GM19240 (cell line): ENCODE measurements around the gene DHRS3.

ENCODE experiments used
- DNase-seq: peaks from one replicate; pipeline ENCODE4 v3.0.0; 2011; ENCODE audit warnings: low spot score; ENCODE audit not compliant: insufficient read length

Gene DHRS3

GRCh38 chr1:12599657-12600056, 18.4 kb downstream of the DHRS3 start:
- DNase-seq = no peak

- no peak for DNase-seq
Observed at GRCh38 chr1:12598974-12599373, 19.0 kb downstream of the DHRS3 start.

GRCh38 chr1:12597792-12598191, 20.2 kb downstream of the DHRS3 start:
- DNase-seq = no peak

DNA sequence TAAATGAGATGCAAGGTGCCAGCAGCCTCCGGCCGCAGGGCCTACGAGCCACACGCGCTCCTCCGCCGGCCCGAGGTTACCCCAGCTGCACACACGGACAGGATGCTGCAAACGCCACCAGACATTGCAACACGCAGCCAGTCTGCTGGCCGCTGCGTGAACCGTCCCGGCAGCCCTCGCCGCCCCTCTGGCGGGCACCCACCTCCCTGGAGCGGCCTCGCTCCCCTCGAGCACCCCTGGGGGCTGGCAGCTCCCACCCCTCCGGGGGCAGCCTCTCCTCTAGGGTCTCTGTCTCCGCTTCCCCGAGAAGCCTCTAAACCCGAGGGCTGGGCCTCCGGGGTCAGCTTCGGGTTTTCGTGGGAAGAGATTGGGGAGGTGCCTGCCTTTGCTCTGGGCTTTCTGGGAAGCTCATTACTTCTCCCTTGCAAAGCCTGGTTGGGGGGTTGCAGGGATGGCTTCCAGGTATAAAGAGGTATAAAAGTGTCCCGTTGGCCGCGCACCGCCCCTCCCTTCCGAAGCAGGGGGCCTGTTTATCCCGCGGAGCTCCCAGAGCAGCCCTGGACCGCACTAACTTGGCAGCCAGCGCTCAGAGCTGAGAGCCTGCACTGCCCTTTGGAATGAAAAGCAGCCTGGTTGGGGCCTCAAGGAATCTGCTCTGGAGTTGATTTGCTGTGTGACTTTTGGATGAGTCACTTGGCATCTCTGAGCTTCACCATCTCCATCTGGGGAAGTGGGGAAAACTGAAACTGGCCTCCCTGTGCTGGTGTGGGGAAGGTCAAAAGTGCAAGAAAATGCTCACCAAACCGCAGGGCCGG, 21.8 kb downstream of the DHRS3 start:
- DNase-seq = no peak

DNA sequence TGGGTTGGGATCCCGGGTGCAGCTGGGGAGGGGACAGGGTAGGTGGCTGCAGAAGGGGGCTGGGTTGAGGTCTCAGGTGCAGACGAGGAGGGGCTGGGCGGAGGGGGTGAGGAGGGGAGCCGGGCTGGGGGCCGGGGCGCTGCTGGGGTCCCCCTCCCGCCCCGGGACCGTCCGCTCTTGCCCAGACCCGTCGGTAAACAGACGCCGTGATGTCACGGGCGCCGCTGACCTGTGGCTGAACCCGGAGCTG, 22.3 kb downstream of the DHRS3 start:
- DNase-seq = no peak

DNA sequence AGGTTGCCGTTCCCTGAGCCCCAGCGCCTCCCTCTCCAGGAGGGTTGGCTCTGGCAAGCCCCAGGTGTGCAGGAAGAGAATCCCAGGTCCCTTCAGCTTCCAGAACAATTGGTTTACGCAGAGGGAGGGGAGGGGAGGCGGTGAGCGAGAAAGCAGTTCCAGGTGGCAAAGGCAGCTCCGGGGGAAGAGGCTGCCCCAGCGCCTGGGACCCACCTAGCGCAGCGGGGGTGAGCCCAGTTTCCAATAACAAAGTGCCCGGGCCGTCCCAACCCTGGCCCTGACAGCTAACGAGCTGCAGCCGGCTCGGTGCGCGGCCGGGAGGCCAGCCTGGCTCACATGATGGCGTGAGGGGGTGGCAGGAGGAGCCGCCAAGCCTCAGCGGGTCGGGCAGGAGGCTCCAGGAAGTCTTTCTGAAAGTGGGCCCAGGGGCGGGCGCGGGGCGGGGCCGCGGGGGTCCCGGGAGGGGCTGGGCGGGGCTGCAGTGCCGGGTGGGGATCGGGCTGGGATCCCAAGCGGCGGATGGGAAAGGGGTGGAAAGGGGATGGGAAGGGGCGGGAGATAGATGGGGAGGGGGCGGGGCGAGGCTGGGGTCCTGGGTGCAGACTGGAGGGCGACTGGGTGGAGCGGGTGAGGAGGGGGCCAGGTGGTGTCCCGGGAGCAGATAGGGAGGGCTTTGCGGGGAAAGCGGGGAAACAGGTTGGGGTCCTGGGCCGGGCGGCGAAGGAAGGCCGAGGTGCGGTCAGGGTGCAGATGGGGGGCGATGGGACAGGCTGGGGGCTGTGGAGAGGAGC, 22.8 kb downstream of the DHRS3 start:
- no peak for DNase-seq

DNA sequence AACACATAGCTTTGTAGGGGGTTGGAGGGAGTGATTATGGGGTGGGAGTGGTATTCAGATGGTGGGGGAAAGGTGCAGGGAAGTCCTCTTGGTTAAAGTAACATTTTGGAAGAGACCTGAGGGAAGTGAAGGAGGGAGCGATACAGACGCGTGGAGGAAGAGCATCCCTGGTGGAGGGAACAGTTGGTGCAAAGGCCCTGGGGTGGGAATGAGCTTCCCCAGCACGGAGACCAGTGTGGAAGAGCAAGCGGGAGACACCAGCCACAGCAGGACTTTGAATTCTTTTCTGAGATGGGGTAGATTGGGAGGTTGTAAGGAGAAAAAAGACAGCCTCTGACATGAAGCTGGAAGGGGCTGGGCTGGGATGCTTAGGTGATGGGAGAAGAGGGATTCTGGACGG, 23.5 kb downstream of the DHRS3 start:
- no peak for DNase-seq

DNA sequence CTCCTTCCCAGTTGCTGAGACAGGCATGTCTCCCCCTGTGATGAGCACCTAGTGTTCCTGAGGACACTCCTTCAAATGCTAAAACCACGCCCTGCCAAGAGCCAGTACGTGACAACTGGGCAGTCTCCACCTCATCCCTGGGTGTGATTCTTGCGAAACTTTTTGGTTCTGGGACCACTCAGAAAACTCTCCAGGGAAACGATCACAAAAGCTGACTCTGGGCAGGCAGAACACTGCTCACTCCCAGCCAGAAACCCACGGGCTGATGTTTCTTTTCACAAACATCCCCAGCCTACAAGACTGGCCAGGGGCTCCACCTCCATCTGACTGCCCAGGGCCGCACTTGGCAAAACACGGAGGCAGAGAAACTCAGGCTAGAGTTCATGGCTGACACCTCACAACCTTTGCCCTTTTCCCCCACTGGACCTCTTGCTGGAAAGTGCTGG, 24.4 kb downstream of the DHRS3 start:
- no peak for DNase-seq

DNA sequence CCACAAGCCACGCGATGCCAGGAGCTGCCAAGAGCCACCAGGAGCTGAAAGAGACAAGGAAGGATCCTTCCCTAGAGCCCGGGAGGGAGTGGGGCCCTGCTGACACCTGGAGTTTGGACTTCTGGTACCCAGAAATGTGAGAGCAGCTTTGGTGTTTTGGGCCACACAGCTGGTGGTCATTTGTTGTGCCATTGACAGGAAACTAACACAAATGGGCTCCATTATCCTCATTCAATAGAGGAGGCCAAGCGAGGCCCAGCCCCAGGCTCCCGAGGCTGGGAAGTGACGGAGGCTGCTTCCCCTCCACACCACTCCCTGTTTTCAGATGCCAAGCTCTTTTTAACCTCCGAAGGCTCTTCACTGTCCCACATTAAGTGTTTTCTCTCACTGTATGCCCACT, 25.5 kb downstream of the DHRS3 start:
- DNase-seq = no peak

- no peak for DNase-seq
Observed at GRCh38 chr1:12591267-12591938, 26.6 kb downstream of the DHRS3 start.

GRCh38 chr1:12588695-12589094, 29.3 kb downstream of the DHRS3 start:
- DNase-seq = no peak

- DNase-seq = no peak
Observed at GRCh38 chr1:12587981-12588640, 29.9 kb downstream of the DHRS3 start.

GRCh38 chr1:12585951-12586942, 31.8 kb downstream of the DHRS3 start:
- no peak for DNase-seq

DNA sequence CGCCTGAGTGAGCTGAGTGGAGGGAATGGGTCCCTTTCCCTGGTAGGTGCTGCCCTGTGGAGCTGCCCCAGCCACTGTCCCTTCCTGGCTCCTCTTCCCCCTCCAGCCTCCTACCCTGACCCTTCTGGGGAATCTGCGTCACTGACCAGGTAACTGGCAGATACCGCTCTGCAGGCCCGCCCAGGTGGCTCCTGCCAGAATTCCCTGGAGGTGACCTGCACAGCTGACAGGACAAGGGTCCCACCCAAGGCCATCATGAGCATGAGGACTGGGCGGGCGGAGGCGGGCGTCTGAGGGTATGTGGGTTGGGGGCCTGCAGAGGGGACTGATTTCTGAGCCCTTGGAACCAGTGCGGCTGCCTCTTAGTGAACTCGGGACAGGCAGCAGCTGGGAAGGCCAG, 32.5 kb downstream of the DHRS3 start:
- DNase-seq = no peak

- DNase-seq = no peak
Observed at GRCh38 chr1:12584900-12585525, 33.0 kb downstream of the DHRS3 start.

- no peak for DNase-seq
Observed at GRCh38 chr1:12583484-12583883, 34.5 kb downstream of the DHRS3 start.

- DNase-seq = no peak
Observed at GRCh38 chr1:12582649-12583048, 35.4 kb downstream of the DHRS3 start.

DNA sequence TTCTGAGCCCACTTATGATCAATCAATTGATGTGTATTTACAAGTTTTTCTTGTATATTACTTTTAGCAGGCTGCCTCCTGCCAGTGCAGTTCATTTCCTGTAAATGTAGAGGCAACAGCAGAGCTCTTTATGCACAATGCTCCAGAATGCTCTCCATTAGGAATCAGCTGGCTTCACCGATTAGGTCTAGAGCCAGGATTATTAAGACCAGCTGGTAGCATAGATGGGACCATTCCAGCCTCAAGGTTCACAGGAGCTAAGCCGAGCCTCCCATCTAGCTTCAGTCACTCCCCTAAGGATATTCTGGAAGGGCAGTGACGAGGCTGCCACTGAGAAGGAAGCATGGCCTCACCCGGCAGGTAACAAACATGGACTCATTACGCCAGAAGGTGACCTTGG, 36.8 kb downstream of the DHRS3 start:
- DNase-seq = no peak

- DNase-seq = no peak
Observed at GRCh38 chr1:12580054-12580887, 37.7 kb downstream of the DHRS3 start.
